ENCODE measurements around the gene TNFRSF1A. TPM values are rescaled to one million over a fixed set of nuclear protein-coding genes. Genes with fewer than 3 reads are reported as not detected.
"Not testable (repeated sequence)": the region's sequence is repeated elsewhere in the genome, so short reads cannot be mapped to it uniquely, and the experiment has no call there.

The TNFRSF1A gene
- total RNA-seq, 2 donors from 2014 or later: 140 to 170 TPM

DNA sequence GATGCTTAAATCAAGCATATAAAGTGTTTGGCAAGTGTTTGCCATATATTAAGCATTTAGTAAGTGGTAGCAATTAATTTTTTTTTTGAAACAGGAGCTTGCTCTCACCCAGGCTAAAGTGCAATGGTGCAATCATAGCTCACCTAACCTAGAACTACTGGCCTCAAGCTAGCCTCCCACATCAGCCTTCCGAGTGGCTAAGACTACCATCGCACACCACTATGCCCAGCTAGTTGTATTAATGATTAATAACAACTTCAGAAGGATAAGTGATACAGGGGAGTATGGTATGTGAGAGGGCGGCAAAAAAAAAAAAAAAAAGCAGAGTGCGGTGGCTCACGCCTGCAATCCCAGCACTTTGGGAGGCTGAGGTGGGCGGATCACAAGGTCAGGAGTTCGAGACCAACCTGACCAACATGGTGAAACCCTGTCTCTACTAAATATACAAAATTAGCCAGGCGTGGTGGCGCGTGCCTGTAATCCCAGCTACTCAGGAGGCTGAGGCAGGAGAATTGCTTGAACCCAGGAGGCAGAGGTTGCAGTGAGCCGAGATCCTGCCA is 2.3 kb upstream of the TNFRSF1A start:
- ATAC-seq; DNase-seq; intact Hi-C loops (cut with DNase I, micrococcal nuclease): not testable (repeated sequence)

DNA sequence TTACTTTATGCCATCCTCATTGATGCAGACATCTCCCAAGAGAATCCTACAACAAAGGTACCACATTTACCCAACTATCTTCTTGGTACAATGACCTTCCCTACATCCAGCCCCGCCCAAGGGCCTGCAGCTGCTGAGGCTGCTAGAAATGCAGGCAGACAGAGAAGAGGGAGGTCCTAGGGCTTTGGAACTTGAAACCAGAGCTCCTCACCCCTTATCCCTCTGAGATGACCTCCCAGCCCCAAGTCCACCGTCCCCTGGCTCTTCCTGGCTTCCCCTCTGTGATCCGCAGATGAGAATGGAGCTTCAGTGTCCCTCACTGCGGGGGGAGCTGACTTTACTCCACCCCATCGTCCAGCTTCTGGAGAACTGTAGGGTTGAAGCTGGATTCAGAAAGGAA is 1.6 kb upstream of the TNFRSF1A start:
- ATAC-seq: no peak
- intact Hi-C loops (cut with DNase I, micrococcal nuclease): no loop called here
- no peak for DNase-seq

DNA sequence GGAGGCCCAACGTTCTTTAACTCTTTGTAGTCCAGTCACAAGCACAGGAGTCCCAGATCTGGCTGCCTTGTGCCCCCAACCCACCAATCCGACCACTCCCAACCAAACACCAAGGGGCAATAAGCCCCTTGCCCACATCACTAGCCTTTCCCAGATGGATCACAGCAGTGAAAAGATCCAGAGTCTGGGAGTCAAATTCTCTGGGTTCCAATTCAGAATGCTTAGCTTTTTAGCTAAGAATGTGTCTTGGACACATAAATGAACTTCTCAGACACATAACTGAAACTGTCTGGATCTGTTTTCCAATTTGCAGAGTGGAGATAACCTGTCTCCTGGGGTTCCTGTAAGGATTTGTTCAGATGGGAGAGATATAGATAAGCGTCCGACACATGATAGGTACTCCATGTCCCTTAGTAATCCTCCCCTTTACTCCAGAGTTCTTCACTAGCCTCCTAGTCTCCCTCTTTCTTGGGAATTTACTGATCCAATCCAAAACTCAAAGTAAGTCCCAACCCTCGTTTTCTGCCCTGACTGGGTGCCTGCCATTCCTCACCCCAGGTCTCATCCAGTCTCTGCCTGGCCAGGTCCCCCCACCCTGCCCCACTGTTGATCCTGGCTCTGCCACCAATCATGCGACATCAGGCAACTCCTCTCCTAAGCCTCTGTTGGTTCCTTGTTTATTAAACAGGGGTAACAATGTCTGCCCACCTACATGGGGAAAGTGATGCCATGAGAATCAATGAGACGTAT is 439 bp upstream of the TNFRSF1A start:
- no peak for ATAC-seq
- no peak for DNase-seq
- intact Hi-C loops (cut with DNase I, micrococcal nuclease): no loop called here

DNA sequence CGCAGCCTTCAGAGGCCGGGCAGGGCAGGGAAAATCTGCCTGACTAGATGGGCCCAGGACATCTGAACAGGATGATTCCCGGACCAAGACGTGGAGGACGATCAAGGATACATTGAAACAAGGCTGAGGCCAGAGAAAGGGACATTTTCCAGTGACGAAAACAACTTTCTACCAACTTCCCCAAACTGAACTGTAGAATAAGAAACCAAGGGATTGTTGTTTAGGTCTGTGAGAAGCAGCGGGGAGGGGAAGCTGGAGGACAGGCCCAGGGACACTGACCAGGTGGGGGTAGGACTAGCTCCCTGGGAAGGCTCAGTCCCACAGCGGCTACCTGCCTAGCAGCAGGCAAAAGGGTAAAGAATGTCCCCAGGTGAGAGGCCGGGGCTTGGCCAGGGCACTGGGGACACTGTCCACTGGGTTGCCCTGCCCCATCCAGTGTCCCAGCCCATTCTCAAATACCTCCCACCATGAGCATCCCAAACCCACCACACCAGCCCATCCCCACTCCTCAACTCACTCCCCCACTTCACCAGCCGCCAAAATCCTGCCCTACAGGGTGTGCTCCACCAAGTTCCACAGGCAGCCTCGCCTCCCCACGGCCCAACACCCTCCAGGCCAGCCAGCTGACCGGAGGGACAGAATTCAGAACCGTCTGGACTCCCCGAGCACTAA is 995 bp downstream of the TNFRSF1A start:
- intact Hi-C loops (cut with DNase I, micrococcal nuclease): no loop called here
- ATAC-seq (peak; percentile 4), DNase-seq (no peak)

DNA sequence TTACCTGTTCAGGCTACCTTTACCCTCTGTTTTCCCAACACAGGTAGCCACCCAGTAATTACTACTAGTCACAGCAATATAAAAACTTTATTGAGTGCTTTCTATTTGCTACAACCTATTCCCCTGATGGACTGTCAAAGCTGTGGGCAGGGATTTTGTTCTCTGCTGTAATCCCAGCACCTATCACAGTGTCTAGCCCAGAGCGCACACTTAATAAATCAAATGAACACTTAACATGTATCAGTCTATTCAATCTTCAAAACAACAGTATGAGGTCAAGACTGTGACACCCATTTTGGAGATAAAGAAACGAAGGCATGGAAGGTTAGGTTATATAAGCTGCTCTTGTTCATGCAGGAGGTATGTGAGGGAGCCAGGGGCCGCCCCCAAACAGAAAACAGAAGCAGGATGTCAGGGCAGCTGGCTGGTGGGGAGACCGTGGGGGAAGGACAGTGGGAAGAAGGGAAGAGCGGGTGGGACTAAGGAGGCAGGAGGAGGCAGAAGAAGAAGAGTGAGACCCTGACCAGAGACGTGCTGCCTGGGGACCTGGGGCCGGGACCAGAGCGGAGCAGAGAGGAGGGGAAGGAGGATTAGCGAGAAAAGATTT is 1.7 kb downstream of the TNFRSF1A start:
- peak; percentile 44 for ATAC-seq
- intact Hi-C loops (cut with DNase I, micrococcal nuclease): no loop called here
- peak in 1 of 2 donors; percentile 53 for DNase-seq

DNA sequence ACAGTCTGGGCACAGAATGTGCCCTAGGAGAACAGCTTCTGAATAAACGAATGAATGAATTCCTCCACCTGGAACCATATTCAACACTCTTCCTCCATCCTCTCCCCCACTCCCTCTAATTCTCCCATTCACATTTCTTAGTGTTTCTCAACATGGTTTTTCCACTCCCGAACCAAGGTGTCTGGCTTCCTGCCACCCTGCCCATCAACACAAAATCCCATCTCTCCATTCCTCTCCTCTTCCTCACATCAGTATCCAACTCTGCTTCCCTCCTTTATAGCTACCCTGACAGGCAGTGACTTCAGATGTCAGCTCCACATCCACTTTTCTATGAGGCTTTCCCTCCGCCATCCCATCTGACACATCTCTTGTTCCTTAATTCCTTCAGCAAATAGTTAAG is 2.9 kb downstream of the TNFRSF1A start:
- DNase-seq: no peak
- ATAC-seq: no peak
- intact Hi-C loops (cut with DNase I, micrococcal nuclease): loop anchor here in 1 of 2 donors (10.0 kb wide), 1 partner anchor 196 kb away; the partner anchor contains the start of gene GAPDH

DNA sequence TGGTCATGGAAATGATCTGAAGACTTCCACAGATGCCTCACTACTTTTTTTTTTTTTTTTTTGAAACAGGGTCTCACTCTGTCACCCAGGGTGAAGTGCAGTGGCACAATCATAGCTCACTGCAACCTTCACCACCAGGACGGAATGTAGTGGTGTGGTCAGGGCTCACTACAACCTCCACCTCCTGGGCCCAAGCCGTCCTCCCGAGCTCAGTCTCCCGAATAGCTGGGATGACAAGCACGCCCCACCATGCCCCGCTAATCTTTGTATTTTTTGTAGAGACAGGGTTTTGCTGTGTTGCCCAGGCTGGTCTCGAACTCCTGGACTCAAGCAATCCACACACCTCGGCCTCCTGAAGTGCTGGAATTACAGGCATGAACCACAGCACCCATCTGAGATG is 3.3 kb downstream of the TNFRSF1A start:
- ATAC-seq, DNase-seq: not testable (repeated sequence)
- intact Hi-C loops (cut with DNase I, micrococcal nuclease): loop anchor here in 1 of 2 donors (10.0 kb wide), 1 partner anchor 196 kb away; the partner anchor contains the start of gene GAPDH

DNA sequence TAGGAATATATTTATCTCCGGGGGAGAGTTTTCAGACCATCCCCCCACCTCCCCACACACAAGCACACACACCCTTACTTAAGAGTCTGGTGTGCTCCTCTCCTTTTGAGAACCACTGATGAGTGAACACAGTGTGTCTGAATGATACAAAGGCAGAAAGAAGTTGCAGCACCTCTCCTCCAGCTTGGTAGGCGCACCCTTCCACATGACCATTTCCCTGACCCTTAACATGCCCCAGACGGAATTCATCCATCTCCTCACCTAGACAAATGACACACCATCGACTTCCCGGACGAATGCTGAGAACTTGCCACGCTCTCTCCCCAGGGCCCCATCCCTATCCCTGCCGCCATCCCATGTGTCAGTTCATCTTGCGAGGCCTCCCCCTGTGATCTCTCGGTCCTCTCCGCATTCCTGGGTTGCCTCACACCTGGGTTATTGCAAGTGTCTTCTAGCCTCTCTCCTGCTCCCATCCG is 3.9 kb downstream of the TNFRSF1A start:
- ATAC-seq: no peak
- intact Hi-C loops (cut with DNase I, micrococcal nuclease): loop anchor here in 1 of 2 donors (10.0 kb wide), 1 partner anchor 197 kb away; the partner anchor contains the start of gene GAPDH
- no peak for DNase-seq

DNA sequence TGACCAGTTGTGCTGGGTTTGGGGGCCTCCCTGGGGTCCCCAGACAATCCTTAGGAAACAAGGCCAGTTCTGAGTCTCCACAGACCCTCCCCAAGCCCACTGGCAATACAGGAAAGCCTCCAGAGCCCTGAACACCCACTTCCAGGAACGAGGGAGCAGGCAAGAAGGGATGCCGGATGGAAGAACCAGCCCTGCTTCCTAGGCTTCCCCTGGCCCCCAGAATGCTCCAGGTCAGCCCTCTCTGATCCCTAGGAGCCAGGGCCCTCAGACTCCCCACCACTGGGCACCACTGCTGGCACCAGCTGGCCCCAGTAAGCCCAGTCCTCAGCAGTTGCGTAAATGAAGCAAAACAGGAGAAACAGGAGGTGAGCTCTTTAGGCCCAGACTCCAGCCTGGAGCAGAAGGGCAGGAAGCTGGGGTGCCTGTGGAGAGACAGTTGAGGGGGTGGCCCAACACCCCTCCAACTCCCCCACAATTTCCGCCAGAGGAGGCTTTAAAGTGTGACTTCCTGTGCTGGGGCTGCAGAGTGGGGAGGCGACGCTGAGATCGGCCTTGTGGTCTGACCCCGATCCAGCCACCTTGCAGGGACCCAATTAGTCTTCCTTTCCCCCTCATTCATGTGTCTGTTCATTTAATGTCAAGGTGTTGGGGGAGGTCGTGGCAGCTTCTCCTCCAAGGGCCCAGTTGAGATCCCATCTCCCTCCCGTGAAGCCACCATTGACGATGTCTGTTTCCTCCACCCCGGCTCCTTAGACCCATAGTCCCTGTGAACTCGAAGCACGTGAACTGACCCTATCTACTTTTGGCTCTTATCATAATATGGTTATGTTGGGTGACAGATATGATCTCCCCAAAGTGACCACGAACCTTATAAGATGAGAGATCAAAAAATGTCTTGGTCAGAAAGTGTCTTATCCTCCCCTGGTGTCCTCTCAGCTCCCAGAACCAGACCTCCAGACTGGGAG is 4.7 kb downstream of the TNFRSF1A start:
- intact Hi-C loops (cut with DNase I, micrococcal nuclease): loop anchor here in 1 of 2 donors (10.0 kb wide), 1 partner anchor 198 kb away; the partner anchor contains the start of gene GAPDH
- ATAC-seq: no peak
- DNase-seq: peak in 1 of 2 donors; percentile 49

DNA sequence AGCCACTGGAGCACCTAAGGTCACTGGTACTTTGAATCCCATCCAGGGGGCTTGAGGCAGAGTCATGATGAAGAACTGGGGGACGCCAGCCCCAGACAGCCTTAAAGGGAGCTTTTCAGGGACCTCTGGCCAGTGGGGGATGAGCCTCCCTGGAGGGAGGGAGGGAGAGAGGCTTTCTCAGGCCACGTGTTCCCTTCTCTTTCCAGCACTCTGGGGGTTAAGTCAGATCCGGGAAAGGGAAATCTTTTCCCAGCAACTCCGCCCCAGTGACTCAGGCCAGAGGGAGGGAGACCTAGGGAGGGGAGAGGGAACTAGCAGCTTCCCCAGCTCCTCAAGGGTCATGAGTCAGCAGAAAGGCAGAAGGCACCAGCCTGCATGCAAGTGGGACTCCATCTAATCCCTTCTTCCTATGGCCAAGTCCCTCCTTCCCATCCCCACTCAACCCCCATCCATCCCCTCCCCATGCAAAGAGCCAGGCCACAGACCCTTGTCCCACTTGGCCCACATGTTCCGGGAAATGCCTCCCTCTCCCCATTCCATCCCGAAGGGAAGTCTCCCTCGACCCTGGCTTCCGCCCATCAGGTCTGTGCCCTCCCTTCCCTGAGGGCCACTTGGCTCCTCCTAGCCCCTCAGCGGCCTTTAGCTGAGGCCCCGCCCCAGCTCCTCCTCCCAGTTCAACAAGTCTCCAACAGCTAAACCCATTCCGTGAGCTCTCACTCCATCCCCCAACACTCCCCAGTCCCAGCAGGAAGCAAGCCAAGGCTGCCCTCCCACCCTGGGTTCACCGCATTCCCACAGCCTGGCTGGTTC is 5.6 kb downstream of the TNFRSF1A start:
- ATAC-seq (peak; percentile 64), DNase-seq (peak; percentile 90 to 97)
- intact Hi-C loops (cut with DNase I, micrococcal nuclease): loop anchor here in 1 of 2 donors (10.0 kb wide), 1 partner anchor 199 kb away; the partner anchor contains the start of gene GAPDH

DNA sequence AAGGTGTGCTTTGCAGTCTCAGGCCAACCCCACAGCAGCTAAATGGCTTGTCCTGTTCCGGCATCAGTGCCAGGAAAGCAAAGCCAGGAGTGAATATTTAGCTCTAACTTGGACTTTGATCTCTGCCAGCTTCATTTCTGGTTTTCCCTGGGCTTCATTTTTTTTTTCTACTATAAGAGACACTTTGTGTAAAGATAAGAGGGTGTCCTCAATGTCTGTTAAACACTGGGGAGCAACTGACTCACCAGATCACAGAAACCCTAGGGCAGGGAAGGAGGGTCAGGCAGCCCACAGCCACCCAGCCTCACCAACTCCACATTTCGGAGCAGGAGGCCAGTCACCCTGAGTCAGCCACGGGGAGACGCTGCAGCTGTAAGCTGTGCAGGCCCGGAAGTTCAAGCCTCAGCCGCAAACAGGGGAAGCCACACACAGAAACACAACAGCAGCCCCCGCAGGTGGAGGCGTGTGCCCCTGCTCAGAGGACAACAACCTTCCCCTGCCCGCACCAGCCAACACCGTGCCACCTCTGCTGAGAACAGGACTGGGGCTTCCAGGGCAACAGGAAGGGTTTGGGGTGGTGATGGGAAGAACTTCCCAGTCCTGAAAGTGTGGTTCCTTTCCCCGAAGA is 6.3 kb downstream of the TNFRSF1A start:
- DNase-seq (peak; percentile 80 to 88), ATAC-seq (peak; percentile 46)
- intact Hi-C loops (cut with DNase I, micrococcal nuclease): loop anchor here in 1 of 2 donors (10.0 kb wide), 1 partner anchor 199 kb away; the partner anchor contains the start of gene GAPDH

DNA sequence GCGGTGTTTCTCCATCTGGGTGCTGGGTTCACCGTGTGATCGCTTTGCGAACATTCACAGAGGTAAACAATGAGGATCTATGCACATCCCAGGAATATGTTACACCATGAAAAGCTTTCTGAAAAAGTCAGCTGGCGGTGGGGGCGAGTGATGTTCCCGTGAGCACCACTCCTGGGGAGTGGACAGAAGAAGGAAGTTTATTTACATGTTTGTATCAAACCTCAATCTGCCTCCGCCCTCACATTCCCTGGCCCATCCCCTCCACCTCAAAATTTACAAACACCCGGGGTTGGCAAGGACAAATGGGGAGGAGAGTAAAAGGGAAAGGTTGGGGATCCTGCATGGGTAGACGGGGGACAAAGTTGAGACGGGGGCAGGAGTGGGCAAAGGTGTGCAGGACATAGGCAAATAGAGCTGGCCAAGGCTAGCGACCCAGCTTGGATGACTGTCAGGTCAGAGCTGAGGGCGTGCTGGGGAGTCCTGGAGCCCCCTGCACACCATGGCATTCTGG is 6.9 kb downstream of the TNFRSF1A start:
- intact Hi-C loops (cut with DNase I, micrococcal nuclease): loop anchor here in 1 of 2 donors (10.0 kb wide), 1 partner anchor 200 kb away; the partner anchor contains the start of gene GAPDH
- DNase-seq (peak; percentile 56 to 68), ATAC-seq (peak; percentile 16)

DNA sequence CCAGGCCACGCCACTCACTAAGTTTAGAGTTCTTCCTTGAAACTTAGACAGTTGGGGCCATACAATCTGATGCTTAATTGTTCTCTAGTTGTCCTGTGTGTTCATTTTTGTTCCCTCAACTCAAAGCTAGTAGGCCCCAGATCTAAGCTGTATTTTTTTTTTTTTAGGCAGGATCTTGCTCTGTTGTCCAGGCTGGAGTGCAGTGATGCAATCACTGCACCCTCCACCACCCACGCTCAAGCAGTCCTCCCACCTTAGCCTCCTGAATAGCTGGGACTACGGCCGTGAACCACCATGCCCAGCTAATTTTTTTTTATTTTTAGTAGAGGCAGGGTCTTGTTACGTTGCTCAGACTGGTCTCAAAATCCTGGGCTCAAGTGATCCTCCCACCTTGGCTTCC is 7.5 kb downstream of the TNFRSF1A start:
- ATAC-seq (no peak), DNase-seq (no peak)
- intact Hi-C loops (cut with DNase I, micrococcal nuclease): loop anchor here in 1 of 2 donors (10.0 kb wide), 1 partner anchor 200 kb away; the partner anchor contains the start of gene GAPDH

DNA sequence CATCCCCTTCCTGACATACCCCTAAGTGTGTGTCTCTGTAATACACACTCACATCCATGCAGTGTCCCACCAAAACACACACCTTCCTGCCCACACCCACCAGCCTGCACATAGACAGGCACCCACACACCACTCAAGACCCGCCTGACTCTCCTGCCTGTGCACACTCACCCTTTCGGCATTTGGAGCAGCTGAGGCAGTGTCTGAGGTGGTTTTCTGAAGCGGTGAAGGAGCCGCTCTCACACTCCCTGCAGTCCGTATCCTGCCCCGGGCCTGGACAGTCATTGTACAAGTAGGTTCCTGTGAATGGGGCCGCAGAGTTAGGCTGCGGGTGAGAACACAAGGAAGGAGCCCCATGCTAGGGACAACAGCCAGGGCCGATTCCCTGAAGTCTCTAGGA is 8.3 kb downstream of the TNFRSF1A start:
- intact Hi-C loops (cut with DNase I, micrococcal nuclease): loop anchor here in 1 of 2 donors (10.0 kb wide), 1 partner anchor 201 kb away; the partner anchor contains the start of gene GAPDH
- ATAC-seq: no peak
- DNase-seq: no peak

DNA sequence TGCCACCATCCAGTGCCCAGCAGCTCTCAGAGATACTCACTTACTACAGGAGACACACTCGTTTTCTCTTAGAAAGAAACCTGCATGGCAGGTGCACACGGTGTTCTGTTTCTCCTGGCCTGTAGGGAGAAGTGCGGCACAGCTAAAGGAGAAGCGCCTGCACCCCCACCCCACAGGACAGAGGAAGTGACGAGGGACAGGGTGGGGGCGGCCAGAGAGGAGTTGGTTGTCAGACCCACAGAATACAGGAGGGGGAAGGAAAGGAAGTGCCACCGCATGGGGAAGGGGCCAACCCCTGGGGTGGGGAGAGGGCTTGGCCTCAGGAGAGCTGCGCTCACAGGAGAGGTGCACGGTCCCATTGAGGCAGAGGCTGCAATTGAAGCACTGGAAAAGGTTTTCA is 8.8 kb downstream of the TNFRSF1A start:
- DNase-seq: no peak
- no peak for ATAC-seq
- intact Hi-C loops (cut with DNase I, micrococcal nuclease): loop anchor here in 1 of 2 donors (10.0 kb wide), 1 partner anchor 202 kb away; the partner anchor contains the start of gene GAPDH

DNA sequence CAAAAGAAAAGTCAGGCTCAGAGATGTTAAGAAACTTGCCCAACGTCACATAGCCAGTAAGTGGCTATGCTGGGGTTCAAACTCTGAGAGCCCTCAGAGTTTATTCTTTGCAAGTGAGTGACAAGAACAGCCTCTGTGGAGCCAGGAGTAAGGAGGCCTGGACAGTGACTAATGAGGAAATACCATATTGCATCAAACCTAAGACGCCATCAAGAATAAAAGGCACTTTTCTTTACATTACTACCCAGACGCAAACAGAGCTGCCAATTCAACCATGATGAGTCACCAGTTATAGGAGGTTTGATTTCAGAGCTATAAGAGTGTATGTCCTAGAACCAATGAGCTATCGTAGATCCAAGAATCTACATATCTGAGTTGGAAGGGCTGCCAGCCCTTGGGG is 9.4 kb downstream of the TNFRSF1A start:
- DNase-seq (no peak), ATAC-seq (peak; percentile 16)
- intact Hi-C loops (cut with DNase I, micrococcal nuclease): loop anchor here in 1 of 2 donors (10.0 kb wide), 1 partner anchor 202 kb away; the partner anchor contains the start of gene GAPDH
